Loucy (cell line): Measurements from ENCODE around the gene PAXIP1.

Experiments
- CTCF ChIP-seq: fragments of 200-600 bp; sonication (generic); conservative IDR thresholded peaks from 2 replicates; pipeline ENCODE4 v1.5.1; 2014; ENCODE audit warnings: mild to moderate bottlenecking, antibody characterized with exemption, low read length
- EZH2phosphoT487 ChIP-seq: fragments of 200-600 bp; IDR thresholded peaks from 2 replicates; pipeline ENCODE4 v1.6.1; 2018; ENCODE audit warnings: antibody characterized with exemption, mild to moderate bottlenecking, moderate library complexity, borderline replicate concordance

- TF ChIP-seq CTCF (no peak), EZH2phosphoT487 (no peak)
Measured at GRCh38 chr7:154947604-154948003, 55.3 kb downstream of the PAXIP1 start.
